SU-DHL-6 (cell line): ENCODE measurements around the gene ZGPAT.

ENCODE experiments used
- EZH2phosphoT487 ChIP-seq: fragments of 200-600 bp; sonication (generic), shearing (Covaris generic); conservative IDR thresholded peaks from 2 replicates; pipeline ENCODE4 v1.6.1; 2018; ENCODE audit warnings: mild to moderate bottlenecking, antibody characterized with exemption, low read length, moderate library complexity, mixed read lengths
- TF ChIP-seq, protein P1 (sequence below): fragments of 200-600 bp; sonication (generic); IDR thresholded peaks from one replicate; pipeline ENCODE4 v1.5.1; 2017; ENCODE audit warnings: antibody characterized with exemption, mild to moderate bottlenecking, low read length, moderate library complexity; ENCODE audit not compliant: insufficient read depth, poor library complexity, severe bottlenecking

DNA sequence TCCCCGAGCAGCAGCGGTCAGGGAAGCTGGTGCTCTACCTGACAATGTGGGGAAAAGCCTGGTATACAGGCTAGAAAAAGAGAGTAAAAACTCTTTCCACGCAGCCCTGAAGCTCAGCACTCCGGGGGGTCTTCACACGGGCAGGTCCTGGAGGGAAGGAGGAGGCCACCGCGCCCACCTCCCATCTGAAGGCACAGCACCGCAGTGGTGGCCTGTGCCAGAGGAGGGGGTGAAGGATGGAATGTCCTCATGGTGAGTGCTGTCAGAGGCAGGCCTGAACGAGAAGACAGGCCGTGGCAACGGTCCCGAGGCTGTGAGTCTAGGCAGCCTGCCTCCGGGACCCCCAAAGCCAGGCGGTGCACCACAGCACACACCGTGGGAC, 37.6 kb downstream of the ZGPAT start:
- TF ChIP-seq, protein P1, sequence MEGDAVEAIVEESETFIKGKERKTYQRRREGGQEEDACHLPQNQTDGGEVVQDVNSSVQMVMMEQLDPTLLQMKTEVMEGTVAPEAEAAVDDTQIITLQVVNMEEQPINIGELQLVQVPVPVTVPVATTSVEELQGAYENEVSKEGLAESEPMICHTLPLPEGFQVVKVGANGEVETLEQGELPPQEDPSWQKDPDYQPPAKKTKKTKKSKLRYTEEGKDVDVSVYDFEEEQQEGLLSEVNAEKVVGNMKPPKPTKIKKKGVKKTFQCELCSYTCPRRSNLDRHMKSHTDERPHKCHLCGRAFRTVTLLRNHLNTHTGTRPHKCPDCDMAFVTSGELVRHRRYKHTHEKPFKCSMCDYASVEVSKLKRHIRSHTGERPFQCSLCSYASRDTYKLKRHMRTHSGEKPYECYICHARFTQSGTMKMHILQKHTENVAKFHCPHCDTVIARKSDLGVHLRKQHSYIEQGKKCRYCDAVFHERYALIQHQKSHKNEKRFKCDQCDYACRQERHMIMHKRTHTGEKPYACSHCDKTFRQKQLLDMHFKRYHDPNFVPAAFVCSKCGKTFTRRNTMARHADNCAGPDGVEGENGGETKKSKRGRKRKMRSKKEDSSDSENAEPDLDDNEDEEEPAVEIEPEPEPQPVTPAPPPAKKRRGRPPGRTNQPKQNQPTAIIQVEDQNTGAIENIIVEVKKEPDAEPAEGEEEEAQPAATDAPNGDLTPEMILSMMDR, result no peak
- no peak for TF ChIP-seq EZH2phosphoT487
